CD4-positive, alpha-beta T cell (primary cell): Measurements from ENCODE around the gene OCRL. TPM values are rescaled to one million over a fixed set of nuclear protein-coding genes. Genes with fewer than 3 reads are reported as not detected.

Experiments used
- ATAC-seq: fragments of 200-7000 bp; cut with Tn5 transposase; one replicate; pipeline ENCODE4 v1.10.0; 2022; ENCODE audit warnings: mild to moderate bottlenecking; ENCODE audit not compliant: poor library complexity
- CTCF ChIA-PET: fragments of 350-600 bp; sonication (Branson Sonifier 250); formaldehyde crosslinking; loops from one replicate; lab custom pipeline; 2021; ENCODE audit warnings: antibody characterized with exemption, inconsistent platforms; lab: Charles Lee
- POLR2A ChIA-PET: fragments of 350-600 bp; sonication (Branson Sonifier 250); formaldehyde crosslinking; loops from one replicate; lab custom pipeline; 2021; ENCODE audit warnings: antibody characterized with exemption, inconsistent platforms; lab: Charles Lee
- DNase-seq, 14 experiments: peaks; one replicate each; pipeline ENCODE4 v3.0.0-alpha.2; 2013 to 2020; ENCODE audit warnings: mixed read lengths in 2 of 14
- H3K27ac ChIP-seq, 2 donors: one replicate each; pipeline versions ENCODE4 v1.5.1 to v1.7.0; 2013; ENCODE audit warnings: low read length in 2 of 2, low read depth in 1 of 2, mild to moderate bottlenecking in 1 of 2
- H3K27me3 ChIP-seq, 2 experiments: 1 replicate in 1 of 2; 2 replicates in 1 of 2; pipeline versions ENCODE4 v1.6.1 to v1.7.0; 2013; ENCODE audit warnings: low read length in 2 of 2, control low read depth in 1 of 2, mild to moderate bottlenecking in 1 of 2, moderate library complexity in 1 of 2; ENCODE audit not compliant: insufficient read depth in 2 of 2, control insufficient read depth in 1 of 2
- H3K36me3 ChIP-seq: one replicate; pipeline ENCODE4 v1.6.1; 2013; ENCODE audit warnings: low read length, control low read depth; ENCODE audit not compliant: insufficient read depth
- H3K4me1 ChIP-seq: one replicate; pipeline ENCODE4 v1.6.1; 2013; ENCODE audit warnings: low read length, control low read depth; ENCODE audit not compliant: insufficient read depth
- H3K4me3 ChIP-seq: one replicate; pipeline ENCODE4 v1.5.1; 2013; ENCODE audit warnings: mild to moderate bottlenecking, low read length, moderate library complexity
- H3K9me3 ChIP-seq, 2 experiments: 1 replicate in 1 of 2; 2 replicates in 1 of 2; pipeline versions ENCODE4 v1.6.1 to v1.7.0; 2013; ENCODE audit warnings: low read length in 2 of 2, mild to moderate bottlenecking in 2 of 2, control low read depth in 1 of 2, moderate library complexity in 1 of 2; ENCODE audit not compliant: control insufficient read depth in 1 of 2, insufficient read depth in 1 of 2
- H3K27ac Mint-ChIP-seq: one replicate; pipeline ENCODE4 v1.8.0; 2020; ENCODE audit warnings: mixed read lengths
- H3K27me3 Mint-ChIP-seq: one replicate; pipeline ENCODE4 v1.8.0; 2021; ENCODE audit warnings: mixed read lengths
- H3K36me3 Mint-ChIP-seq: one replicate; pipeline ENCODE4 v1.8.0; 2021; ENCODE audit warnings: low read depth, mixed read lengths
- H3K4me1 Mint-ChIP-seq: one replicate; pipeline ENCODE4 v1.8.0; 2021; ENCODE audit warnings: low read depth, mixed read lengths
- H3K4me3 Mint-ChIP-seq: one replicate; pipeline ENCODE4 v1.8.0; 2020; ENCODE audit warnings: mild to moderate bottlenecking, mixed read lengths
- H3K9me3 Mint-ChIP-seq: one replicate; pipeline ENCODE4 v1.8.0; 2020; ENCODE audit warnings: mixed read lengths
- CTCF ChIP-seq: fragments of 200-600 bp; IDR thresholded peaks from one replicate; pipeline ENCODE4 v1.8.0; 2022; ENCODE audit warnings: antibody characterized with exemption, mild to moderate bottlenecking
- intact Hi-C, 2 experiments: fragments of 100-400 bp; cut with DNase I in 1 of 2; cut with micrococcal nuclease in 1 of 2; formaldehyde crosslinking; loops; one replicate each; pipeline versions ENCODE4 v1.15.1 to v1.9.0; 2023 to 2025; cut with DNase I, micrococcal nuclease
- total RNA-seq, 174 experiments: library from RNA in 2 of 174; stranded (reverse) in 2 of 174; gene quantifications; one replicate each; pipeline ENCODE4 v1.2.3 and lab custom pipeline; 2021 to 2026

Gene OCRL
- total RNA-seq, 2 experiments from 2014 or later, result 4.0 to 4.1 TPM

- no peaks in the 10 kb centered on the region for H3K36me3 Mint-ChIP-seq
- intact Hi-C loops, result no loop called here
- DNase-seq (no peak), ATAC-seq (no peak)
- peak overlapping the region; percentile 34 for H3K4me3 Mint-ChIP-seq
- Histone ChIP-seq H3K9me3 (no peaks in the 10 kb centered on the region), H3K4me1 (peaks cover 6% of the 10 kb centered on the region), H3K36me3 (no peaks in the 10 kb centered on the region), H3K27me3 (no peaks in the 10 kb centered on the region), H3K27ac (no peak overlapping the region), H3K4me3 (no peak overlapping the region)
- no peaks in the 10 kb centered on the region for H3K9me3 Mint-ChIP-seq
- POLR2A ChIA-PET, result no interaction called here
- H3K27ac Mint-ChIP-seq, result no peak overlapping the region
- peaks cover 4% of the 10 kb centered on the region for H3K27me3 Mint-ChIP-seq
- peaks cover 17% of the 10 kb centered on the region for H3K4me1 Mint-ChIP-seq
- CTCF ChIA-PET, result interaction anchor here (0.6 kb wide), 1 partner anchor 368 kb away, joined by 3 read pairs; no protein-coding TSS in a partner anchor
- TF ChIP-seq CTCF, result no peak
Observed at GRCh38 chrX:129525162-129525561, 14.9 kb upstream of the OCRL start.

- Mint-ChIP-seq H3K9me3 (no peaks in the 10 kb centered on the region), H3K4me1 (peaks cover 17% of the 10 kb centered on the region), H3K4me3 (no peak overlapping the region), H3K27me3 (peaks cover 4% of the 10 kb centered on the region), H3K36me3 (no peaks in the 10 kb centered on the region), H3K27ac (no peak overlapping the region)
- H3K4me3 ChIP-seq, result no peak overlapping the region
- no peaks in the 10 kb centered on the region for H3K27me3 ChIP-seq
- H3K36me3 ChIP-seq, result no peaks in the 10 kb centered on the region
- no peak for TF ChIP-seq CTCF
- intact Hi-C loops, result no loop called here
- CTCF ChIA-PET, result no interaction called here
- H3K9me3 ChIP-seq, result no peaks in the 10 kb centered on the region
- H3K4me1 ChIP-seq, result peaks cover 6% of the 10 kb centered on the region
- H3K27ac ChIP-seq, result no peak overlapping the region
- ATAC-seq (no peak), DNase-seq (no peak)
- POLR2A ChIA-PET, result no interaction called here
Observed at GRCh38 chrX:129525896-129526295, 14.2 kb upstream of the OCRL start.

- Histone ChIP-seq H3K27me3 (no peaks in the 10 kb centered on the region), H3K9me3 (no peaks in the 10 kb centered on the region), H3K4me1 (no peaks in the 10 kb centered on the region), H3K4me3 (no peak overlapping the region), H3K27ac (no peak overlapping the region), H3K36me3 (no peaks in the 10 kb centered on the region)
- intact Hi-C loops, result no loop called here
- H3K9me3 Mint-ChIP-seq, result no peaks in the 10 kb centered on the region
- TF ChIP-seq CTCF, result no peak
- no peak for ATAC-seq
- no peaks in the 10 kb centered on the region for H3K36me3 Mint-ChIP-seq
- no peak for DNase-seq
- H3K4me3 Mint-ChIP-seq, result no peak overlapping the region
- ChIA-PET POLR2A (no interaction called here), CTCF (no interaction called here)
- H3K27ac Mint-ChIP-seq, result no peak overlapping the region
- no peaks in the 10 kb centered on the region for H3K4me1 Mint-ChIP-seq
- H3K27me3 Mint-ChIP-seq, result no peaks in the 10 kb centered on the region
Observed at GRCh38 chrX:129529685-129530281, 10.3 kb upstream of the OCRL start.
